Brain microvascular endothelial cell (primary cell): Measurements from ENCODE around the gene HS3ST2.

ENCODE experiments used
- DNase-seq: peaks from one replicate; pipeline ENCODE4 v3.0.0-alpha.2; 2020
- H3K27ac ChIP-seq: fragments of 250-450 bp; sonication (Bioruptor Pico); 2 replicates; pipeline ENCODE4 v1.5.1; 2020; ENCODE audit warnings: mild to moderate bottlenecking, moderate library complexity
- H3K27me3 ChIP-seq: fragments of 250-450 bp; sonication (Bioruptor Pico); replicated peaks from 2 replicates; pipeline ENCODE4 v1.5.1; 2020; ENCODE audit warnings: mild to moderate bottlenecking
- H3K36me3 ChIP-seq: fragments of 250-450 bp; sonication (Bioruptor Pico); replicated peaks from 2 replicates; pipeline ENCODE4 v1.5.1; 2020; ENCODE audit warnings: mild to moderate bottlenecking
- H3K4me3 ChIP-seq: 2 replicates; pipeline ENCODE4 v1.5.1; 2011; ENCODE audit warnings: low read depth, mild to moderate bottlenecking, control low read depth, low read length, moderate library complexity
- in situ Hi-C: cut with HindIII; loops from 2 replicates; pipeline ENCODE4 v1.10.0; 2017; ENCODE audit warnings: low sequenced_read_pairs, low pct_ligation_motif_present
- TF ChIP-seq, protein P1 (sequence below): IDR thresholded peaks from 2 replicates; pipeline ENCODE4 v1.5.1; 2011; ENCODE audit warnings: low read depth, mild to moderate bottlenecking, moderate library complexity, low read length, control low read depth, inconsistent platforms; ENCODE audit errors: missing control alignments

Gene HS3ST2

GRCh38 chr16:22855231-22855630 lies 41.3 kb downstream of the HS3ST2 start:
- no peak overlapping the region for H3K4me3 ChIP-seq
- no peaks in the 10 kb centered on the region for H3K36me3 ChIP-seq
- H3K27me3 ChIP-seq: no peaks in the 10 kb centered on the region
- in situ Hi-C loops: no loop called here
- no peak for DNase-seq
- H3K27ac ChIP-seq: no peak overlapping the region
- TF ChIP-seq, protein P1, sequence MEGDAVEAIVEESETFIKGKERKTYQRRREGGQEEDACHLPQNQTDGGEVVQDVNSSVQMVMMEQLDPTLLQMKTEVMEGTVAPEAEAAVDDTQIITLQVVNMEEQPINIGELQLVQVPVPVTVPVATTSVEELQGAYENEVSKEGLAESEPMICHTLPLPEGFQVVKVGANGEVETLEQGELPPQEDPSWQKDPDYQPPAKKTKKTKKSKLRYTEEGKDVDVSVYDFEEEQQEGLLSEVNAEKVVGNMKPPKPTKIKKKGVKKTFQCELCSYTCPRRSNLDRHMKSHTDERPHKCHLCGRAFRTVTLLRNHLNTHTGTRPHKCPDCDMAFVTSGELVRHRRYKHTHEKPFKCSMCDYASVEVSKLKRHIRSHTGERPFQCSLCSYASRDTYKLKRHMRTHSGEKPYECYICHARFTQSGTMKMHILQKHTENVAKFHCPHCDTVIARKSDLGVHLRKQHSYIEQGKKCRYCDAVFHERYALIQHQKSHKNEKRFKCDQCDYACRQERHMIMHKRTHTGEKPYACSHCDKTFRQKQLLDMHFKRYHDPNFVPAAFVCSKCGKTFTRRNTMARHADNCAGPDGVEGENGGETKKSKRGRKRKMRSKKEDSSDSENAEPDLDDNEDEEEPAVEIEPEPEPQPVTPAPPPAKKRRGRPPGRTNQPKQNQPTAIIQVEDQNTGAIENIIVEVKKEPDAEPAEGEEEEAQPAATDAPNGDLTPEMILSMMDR: no peak

DNA sequence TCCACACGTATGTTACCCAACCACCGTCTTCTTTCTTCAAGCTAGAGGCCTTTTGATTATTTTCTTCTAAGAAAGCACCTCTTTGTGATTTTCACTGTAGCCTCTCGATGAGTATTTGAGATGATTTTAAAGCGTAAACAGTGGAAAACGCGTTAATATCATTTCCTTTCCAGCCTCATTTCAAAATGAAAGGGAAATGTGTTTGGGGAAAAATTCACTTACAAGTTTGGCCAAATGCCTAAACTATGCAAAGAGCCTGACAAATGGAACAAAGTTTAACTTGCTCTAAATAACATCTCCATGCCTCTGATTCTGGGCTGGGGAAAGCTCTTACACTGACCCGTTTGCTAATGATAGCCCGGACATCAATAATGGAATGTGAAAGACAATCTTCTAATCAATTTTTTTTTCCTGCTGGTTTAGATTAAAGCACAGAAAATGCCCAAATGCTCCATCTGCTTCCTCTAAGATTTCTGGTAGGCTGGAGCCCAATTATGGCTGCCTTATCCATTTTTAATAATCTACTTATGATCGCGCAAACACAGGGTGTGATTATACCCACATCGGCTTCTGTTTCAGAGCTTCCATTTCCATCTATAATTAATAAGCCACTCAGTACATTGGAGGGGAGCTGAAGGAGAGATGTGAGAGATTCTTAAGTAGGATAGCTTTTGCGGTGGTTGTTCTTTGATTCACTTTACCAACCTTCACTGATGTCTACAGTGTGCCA lies 43.5 kb downstream of the HS3ST2 start:
- DNase-seq: no peak
- TF ChIP-seq, protein P1: no peak
- in situ Hi-C loops: no loop called here
- Histone ChIP-seq H3K27me3 (no peaks in the 10 kb centered on the region), H3K36me3 (no peaks in the 10 kb centered on the region), H3K4me3 (no peak overlapping the region), H3K27ac (no peak overlapping the region)

GRCh38 chr16:22859925-22860324 lies 46.0 kb downstream of the HS3ST2 start:
- Histone ChIP-seq H3K27me3 (no peaks in the 10 kb centered on the region), H3K36me3 (no peaks in the 10 kb centered on the region), H3K4me3 (no peak overlapping the region), H3K27ac (no peak overlapping the region)
- TF ChIP-seq, protein P1: no peak
- DNase-seq: no peak
- in situ Hi-C loops: no loop called here

DNA sequence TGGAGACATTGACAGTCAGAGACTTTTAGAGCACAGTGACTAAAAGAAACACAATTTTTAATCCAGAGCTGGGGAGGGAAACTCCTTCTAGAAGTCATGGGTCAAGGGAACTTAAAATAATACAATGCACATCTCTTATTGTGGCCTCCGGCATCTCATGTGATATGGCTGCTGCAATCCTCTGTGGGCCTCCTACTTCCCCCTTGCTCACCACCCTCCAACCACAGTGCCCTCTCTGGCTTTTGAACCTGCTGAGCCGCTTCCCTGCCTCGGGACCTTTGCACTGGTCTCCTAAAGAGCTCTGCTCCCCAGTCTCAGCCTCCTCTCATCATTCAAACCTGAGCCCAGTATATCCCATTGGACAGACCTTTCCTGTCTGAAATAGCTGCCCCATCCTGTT lies 47.6 kb downstream of the HS3ST2 start:
- no peaks in the 10 kb centered on the region for H3K27me3 ChIP-seq
- H3K36me3 ChIP-seq: no peaks in the 10 kb centered on the region
- in situ Hi-C loops: no loop called here
- no peak overlapping the region for H3K4me3 ChIP-seq
- no peak for DNase-seq
- no peak overlapping the region for H3K27ac ChIP-seq
- TF ChIP-seq, protein P1: no peak

DNA sequence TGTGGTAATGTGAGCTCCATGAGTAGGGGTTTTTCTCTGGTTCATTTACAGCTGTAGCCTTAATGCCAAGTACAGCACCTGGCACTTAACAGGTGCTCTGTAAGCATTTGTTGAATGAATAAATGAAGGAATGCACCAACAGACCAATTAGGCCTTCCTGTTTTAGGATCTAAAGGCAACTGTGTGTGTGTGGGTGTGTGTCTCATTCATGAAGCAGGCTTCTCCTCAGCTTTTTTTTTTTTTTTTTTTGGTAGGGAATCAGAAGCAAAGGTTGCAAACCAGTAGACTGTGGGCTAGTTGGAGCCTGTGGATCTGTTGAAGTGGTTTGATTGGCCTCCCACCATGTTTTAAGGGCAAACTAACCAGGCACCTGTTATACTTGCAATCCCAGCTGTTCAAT lies 48.1 kb downstream of the HS3ST2 start:
- Histone ChIP-seq H3K27me3 (no peaks in the 10 kb centered on the region), H3K4me3 (no peak overlapping the region), H3K36me3 (no peaks in the 10 kb centered on the region), H3K27ac (no peak overlapping the region)
- no peak for DNase-seq
- in situ Hi-C loops: no loop called here
- TF ChIP-seq, protein P1: no peak

GRCh38 chr16:22864375-22864774 lies 50.4 kb downstream of the HS3ST2 start:
- no peak overlapping the region for H3K27ac ChIP-seq
- H3K36me3 ChIP-seq: no peaks in the 10 kb centered on the region
- TF ChIP-seq, protein P1: no peak
- no peaks in the 10 kb centered on the region for H3K27me3 ChIP-seq
- in situ Hi-C loops: no loop called here
- no peak for DNase-seq
- H3K4me3 ChIP-seq: no peak overlapping the region
